H9 (cell line): ENCODE results near the gene WDR36. TPM values are rescaled to one million over a fixed set of nuclear protein-coding genes. Genes with fewer than 3 reads are reported as not detected.
A peak's percentile ranks its signal among the peaks of the same experiment; 100 is the strongest.

Experiments used
- DNase-seq: peaks from one replicate; pipeline ENCODE4 v3.0.0-alpha.2; 2017
- H2AFZ ChIP-seq: one replicate; pipeline ENCODE4 v1.6.1; 2013; ENCODE audit warnings: mild to moderate bottlenecking, low read length, control low read depth, moderate library complexity
- H2AK5ac ChIP-seq: 2 replicates; pipeline ENCODE4 v1.6.1; 2013; ENCODE audit warnings: low read length, control low read depth, mixed read lengths; ENCODE audit not compliant: insufficient read length
- H2BK120ac ChIP-seq: one replicate; pipeline ENCODE4 v1.6.1; 2013; ENCODE audit warnings: low read depth, mild to moderate bottlenecking, low read length, control low read depth, inconsistent platforms; ENCODE audit not compliant: poor library complexity, severe bottlenecking
- H2BK12ac ChIP-seq: 2 replicates; pipeline ENCODE4 v1.6.1; 2013; ENCODE audit warnings: low read length, control low read depth, mixed read lengths, low read depth; ENCODE audit not compliant: insufficient read length
- H2BK15ac ChIP-seq: 2 replicates; pipeline ENCODE4 v1.6.1; 2013; ENCODE audit warnings: low read depth, low read length, control low read depth
- H2BK20ac ChIP-seq: one replicate; pipeline ENCODE4 v1.6.1; 2013; ENCODE audit warnings: low read depth, mild to moderate bottlenecking, low read length, control low read depth, inconsistent platforms; ENCODE audit not compliant: poor library complexity, severe bottlenecking
- H2BK5ac ChIP-seq: 2 replicates; pipeline ENCODE4 v1.6.1; 2013; ENCODE audit warnings: low read length, control low read depth, mixed read lengths; ENCODE audit not compliant: insufficient read length
- H3K14ac ChIP-seq: 2 replicates; pipeline ENCODE4 v1.6.1; 2013; ENCODE audit warnings: low read length, control low read depth; ENCODE audit not compliant: insufficient read depth
- H3K18ac ChIP-seq: 2 replicates; pipeline ENCODE4 v1.6.1; 2013; ENCODE audit warnings: low read depth, mild to moderate bottlenecking, mixed read lengths, low read length, control low read depth; ENCODE audit not compliant: insufficient read length
- H3K23ac ChIP-seq: 2 replicates; pipeline ENCODE4 v1.6.1; 2013; ENCODE audit warnings: low read length, control low read depth, mixed read lengths, low read depth; ENCODE audit not compliant: insufficient read length
- H3K23me2 ChIP-seq: 2 replicates; pipeline ENCODE4 v1.6.1; 2013; ENCODE audit warnings: low read depth, mild to moderate bottlenecking, mixed read lengths, low read length, control low read depth; ENCODE audit not compliant: insufficient read length, poor library complexity, severe bottlenecking
- H3K27ac ChIP-seq: 2 replicates; pipeline ENCODE4 v1.5.1; 2013; ENCODE audit warnings: low read length, control low read depth, mixed read lengths, low read depth; ENCODE audit not compliant: insufficient read length
- H3K27me3 ChIP-seq: 2 replicates; pipeline ENCODE4 v1.6.1; 2013; ENCODE audit warnings: low read length, control low read depth, inconsistent platforms; ENCODE audit not compliant: insufficient read depth
- H3K4ac ChIP-seq: 2 replicates; pipeline ENCODE4 v1.6.1; 2013; ENCODE audit warnings: low read depth, mild to moderate bottlenecking, control low read depth, inconsistent platforms, low read length, moderate library complexity
- H3K4me1 ChIP-seq: 2 replicates; pipeline ENCODE4 v1.6.1; 2013; ENCODE audit warnings: low read length, control low read depth, inconsistent platforms; ENCODE audit not compliant: insufficient read depth
- H3K4me2 ChIP-seq: 2 replicates; pipeline ENCODE4 v1.6.1; 2013; ENCODE audit warnings: low read length, control low read depth, mixed read lengths; ENCODE audit not compliant: insufficient read length, insufficient read depth
- H3K56ac ChIP-seq: 2 replicates; pipeline ENCODE4 v1.6.1; 2013; ENCODE audit warnings: low read depth, mild to moderate bottlenecking, mixed read lengths, low read length, control low read depth; ENCODE audit not compliant: insufficient read length
- H3K79me1 ChIP-seq: 2 replicates; pipeline ENCODE4 v1.6.1; 2013; ENCODE audit warnings: low read depth, mild to moderate bottlenecking, moderate library complexity, low read length, control low read depth, inconsistent platforms; ENCODE audit not compliant: insufficient read depth, poor library complexity, severe bottlenecking
- H3K79me2 ChIP-seq: 2 replicates; pipeline ENCODE4 v1.6.1; 2013; ENCODE audit warnings: low read length, control low read depth, inconsistent platforms; ENCODE audit not compliant: insufficient read depth
- H3K9ac ChIP-seq: 2 replicates; pipeline ENCODE4 v1.6.1; 2013; ENCODE audit warnings: low read length, control low read depth, mixed read lengths; ENCODE audit not compliant: insufficient read length; ENCODE audit errors: extremely low read depth
- H3K9me3 ChIP-seq: one replicate; pipeline ENCODE4 v1.6.1; 2013; ENCODE audit warnings: low read depth, low read length, inconsistent platforms; ENCODE audit not compliant: control insufficient read depth
- H3T11ph ChIP-seq: one replicate; pipeline ENCODE4 v1.6.1; 2013; ENCODE audit warnings: mild to moderate bottlenecking, low read length, control low read depth, inconsistent platforms
- H4K20me1 ChIP-seq: one replicate; pipeline ENCODE4 v1.6.1; 2013; ENCODE audit not compliant: control insufficient read depth, insufficient read length, insufficient read depth
- H4K5ac ChIP-seq: 2 replicates; pipeline ENCODE4 v1.6.1; 2013; ENCODE audit warnings: low read depth, mild to moderate bottlenecking, mixed read lengths, low read length, control low read depth; ENCODE audit not compliant: insufficient read length
- H4K8ac ChIP-seq: replicated peaks from 2 replicates; pipeline ENCODE4 v1.6.1; 2013; ENCODE audit warnings: low read length, control low read depth, mixed read lengths, low read depth; ENCODE audit not compliant: insufficient read length
- H4K91ac ChIP-seq: 2 replicates; pipeline ENCODE4 v1.6.1; 2013; ENCODE audit warnings: low read depth, mild to moderate bottlenecking, moderate library complexity, mixed read lengths, low read length, control low read depth; ENCODE audit not compliant: insufficient read length
- H3K27ac Mint-ChIP-seq, 3 experiments: 2 replicates in 2 of 3; 3 replicates in 1 of 3; pipeline ENCODE4 v1.8.0; 2020 to 2021; ENCODE audit warnings: mixed read lengths in 3 of 3, mild to moderate bottlenecking in 1 of 3, moderate library complexity in 1 of 3
- H3K27me3 Mint-ChIP-seq: 2 replicates; pipeline ENCODE4 v1.8.0; 2021; ENCODE audit warnings: low read depth, mild to moderate bottlenecking, moderate library complexity, mixed read lengths
- H3K36me3 Mint-ChIP-seq, 3 experiments: 2 replicates in 2 of 3; 3 replicates in 1 of 3; pipeline ENCODE4 v1.8.0; 2020 to 2021; ENCODE audit warnings: low read depth in 3 of 3, mixed read lengths in 3 of 3; ENCODE audit not compliant: insufficient read depth in 1 of 3
- H3K4me1 Mint-ChIP-seq, 2 experiments: 2 replicates each; pipeline ENCODE4 v1.8.0; 2020; ENCODE audit warnings: mixed read lengths in 2 of 2
- H3K4me3 Mint-ChIP-seq, 2 experiments: 2 replicates in 1 of 2; 3 replicates in 1 of 2; pipeline ENCODE4 v1.8.0; 2020 to 2021; ENCODE audit warnings: mild to moderate bottlenecking in 2 of 2, mixed read lengths in 2 of 2, moderate library complexity in 1 of 2
- H3K9me3 Mint-ChIP-seq, 2 experiments: 2 replicates in 1 of 2; 3 replicates in 1 of 2; pipeline ENCODE4 v1.8.0; 2020; ENCODE audit warnings: mild to moderate bottlenecking in 2 of 2, mixed read lengths in 2 of 2, moderate library complexity in 1 of 2
- CTCF ChIP-seq: fragments of 200-600 bp; sonication (generic); conservative IDR thresholded peaks from 3 replicates; pipeline ENCODE4 v1.8.0; 2021; ENCODE audit warnings: antibody characterized with exemption, mild to moderate bottlenecking
- WGBS: extraction: QIAGEN DNeasy Blood & Tissue Kit; methylation state at CpG from one replicate; pipeline ENCODE4 v1.1.7; 2013; ENCODE audit warnings: missing lambda C conversion rate, low lambda C conversion rate, mixed read lengths; ENCODE audit not compliant: insufficient read length; ENCODE audit errors: extremely low coverage; 5-methylcytosine and 5-hydroxymethylcytosine counted together
- total RNA-seq: library from RNA; stranded (reverse); gene quantifications from 2 replicates; pipeline ENCODE4 v1.2.1, GENCODE V29; 2021

Gene WDR36
- total RNA-seq, 1 experiment from 2014 or later: 42.0 TPM

GRCh38 chr5:111129938-111130337 is 37.8 kb downstream of the WDR36 start:
- Histone ChIP-seq H3K4me2 (peak overlapping the region; percentile 51), H3K9me3 (no peaks in the 10 kb centered on the region), H2BK12ac (no peak overlapping the region), H4K8ac (no peak overlapping the region), H2AK5ac (no peak overlapping the region), H3K27ac (no peak overlapping the region), H2BK15ac (no peak overlapping the region), H2AFZ (no peak overlapping the region), H4K5ac (no peak overlapping the region), H2BK5ac (no peak overlapping the region), H3K14ac (no peak overlapping the region), H3K79me1 (no peaks in the 10 kb centered on the region), H3K23ac (no peak overlapping the region), H3K4ac (no peak overlapping the region), H3K23me2 (no peaks in the 10 kb centered on the region), H4K20me1 (no peaks in the 10 kb centered on the region), H3K27me3 (no peaks in the 10 kb centered on the region), H4K91ac (no peak overlapping the region), H2BK120ac (no peak overlapping the region), H3K9ac (no peak overlapping the region), H3K79me2 (no peaks in the 10 kb centered on the region), H3K56ac (no peak overlapping the region), H2BK20ac (no peak overlapping the region), H3T11ph (no peak overlapping the region), H3K4me1 (peaks cover 6% of the 10 kb centered on the region), H3K18ac (no peak overlapping the region)
- TF ChIP-seq CTCF: no peak
- Mint-ChIP-seq H3K27me3 (no peaks in the 10 kb centered on the region), H3K27ac (peak overlapping the region in 1 of 3 experiments; percentile 18; a peak in 3 of 7 replicates), H3K4me3 (peak overlapping the region in 1 of 2 experiments; percentile 0; a peak in 1 of 5 replicates), H3K4me1 (peaks cover 50 to 62% of the 10 kb centered on the region in 2 experiments), H3K36me3 (peaks cover 5 to 23% (median 19%) of the 10 kb centered on the region in 3 experiments; a peak in 6 of 7 replicates), H3K9me3 (no peaks in the 10 kb centered on the region)
- WGBS: no CpG with 5 or more reads among the region's 3 CpGs
- no peak for DNase-seq
